ENCODE measurements around the gene CEP350. TPM values are rescaled to one million over a fixed set of nuclear protein-coding genes. Genes with fewer than 3 reads are reported as not detected.

The CEP350 gene
- total RNA-seq, 2 donors from 2014 or later, result 51.1 to 73.8 TPM

DNA sequence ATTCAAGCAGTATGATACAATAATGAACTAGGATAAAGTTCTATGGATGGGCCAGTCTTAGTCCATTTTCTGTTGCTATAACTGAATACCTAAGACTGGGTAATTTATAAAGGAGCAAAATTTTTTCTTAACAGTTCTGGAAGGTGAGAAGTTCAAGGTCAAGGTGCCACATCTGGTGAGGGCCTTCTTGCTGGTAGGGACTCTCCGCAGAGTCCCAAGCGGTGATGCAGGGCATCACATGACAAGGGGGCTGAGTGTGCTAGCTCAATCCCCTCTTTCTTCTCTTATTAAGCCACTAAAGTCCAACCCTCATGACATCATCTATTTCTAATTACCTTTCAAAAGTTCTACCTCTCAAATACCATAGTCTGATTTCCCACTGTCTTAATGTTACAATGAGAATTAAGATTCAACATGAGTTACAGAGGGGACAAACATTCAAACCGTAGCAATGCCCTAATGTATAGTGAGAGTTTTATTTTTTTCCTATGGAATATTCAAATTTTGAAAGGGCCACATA lies 107.9 kb downstream of the CEP350 start:
- H3K27ac ChIP-seq, result no peak overlapping the region
- no peaks in the 10 kb centered on the region for H3K9me3 ChIP-seq
- H3K4me1 ChIP-seq (ENCODE audit: control insufficient read depth in 1 of 2, low read depth in 2 of 2), result no peaks in the 10 kb centered on the region
- peaks cover 31% of the 10 kb centered on the region for H3K36me3 ChIP-seq
- TF ChIP-seq CTCF (IDR thresholded peaks at IDR 0.05), result no peak
- DNase-seq (ENCODE audit: low spot score) (no peak), ATAC-seq (ENCODE audit: insufficient number of reproducible peaks, low FRiP score, low read depth) (no peak)
- H3K4me3 ChIP-seq, result no peak overlapping the region
- H3K27me3 ChIP-seq (replicated peaks; ENCODE audit: insufficient read depth), result no peaks in the 10 kb centered on the region

GRCh38 chr1:180065408-180065807 lies 110.8 kb downstream of the CEP350 start:
- H3K4me3 ChIP-seq, result no peak overlapping the region
- peaks cover 39% of the 10 kb centered on the region for H3K36me3 ChIP-seq
- ATAC-seq (ENCODE audit: insufficient number of reproducible peaks, low FRiP score, low read depth) (no peak), DNase-seq (ENCODE audit: low spot score) (no peak)
- no peak overlapping the region for H3K27ac ChIP-seq
- TF ChIP-seq CTCF (IDR thresholded peaks at IDR 0.05), result no peak
- H3K27me3 ChIP-seq (replicated peaks; ENCODE audit: insufficient read depth), result no peaks in the 10 kb centered on the region
- H3K4me1 ChIP-seq (ENCODE audit: control insufficient read depth in 1 of 2, low read depth in 2 of 2), result no peaks in the 10 kb centered on the region
- H3K9me3 ChIP-seq, result no peaks in the 10 kb centered on the region

DNA sequence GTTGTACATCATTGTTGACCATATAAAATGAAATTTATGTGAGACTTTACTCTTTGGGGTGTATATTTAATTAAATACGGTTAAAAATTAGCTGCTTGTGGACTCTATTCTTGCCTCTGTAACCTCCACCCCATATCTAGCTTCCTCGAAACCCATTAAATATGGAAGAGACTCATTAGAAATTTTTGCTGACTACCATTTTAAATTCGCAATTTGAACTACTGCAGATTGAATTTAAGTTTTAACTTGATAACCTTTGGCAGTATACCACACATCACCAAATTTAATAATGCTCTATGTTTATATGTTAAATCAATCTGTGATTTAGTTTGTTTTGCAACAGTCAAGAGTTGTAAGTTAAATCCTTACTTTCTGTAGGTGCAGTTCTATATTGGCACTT lies 111.5 kb downstream of the CEP350 start:
- Histone ChIP-seq H3K36me3 (peaks cover 39% of the 10 kb centered on the region), H3K9me3 (no peaks in the 10 kb centered on the region), H3K4me3 (no peak overlapping the region), H3K27me3 (replicated peaks; ENCODE audit: insufficient read depth) (no peaks in the 10 kb centered on the region), H3K27ac (no peak overlapping the region), H3K4me1 (ENCODE audit: control insufficient read depth in 1 of 2, low read depth in 2 of 2) (no peaks in the 10 kb centered on the region)
- DNase-seq (ENCODE audit: low spot score), result no peak
- TF ChIP-seq CTCF (IDR thresholded peaks at IDR 0.05), result no peak
- no peak for ATAC-seq (ENCODE audit: insufficient number of reproducible peaks, low FRiP score, low read depth)

DNA sequence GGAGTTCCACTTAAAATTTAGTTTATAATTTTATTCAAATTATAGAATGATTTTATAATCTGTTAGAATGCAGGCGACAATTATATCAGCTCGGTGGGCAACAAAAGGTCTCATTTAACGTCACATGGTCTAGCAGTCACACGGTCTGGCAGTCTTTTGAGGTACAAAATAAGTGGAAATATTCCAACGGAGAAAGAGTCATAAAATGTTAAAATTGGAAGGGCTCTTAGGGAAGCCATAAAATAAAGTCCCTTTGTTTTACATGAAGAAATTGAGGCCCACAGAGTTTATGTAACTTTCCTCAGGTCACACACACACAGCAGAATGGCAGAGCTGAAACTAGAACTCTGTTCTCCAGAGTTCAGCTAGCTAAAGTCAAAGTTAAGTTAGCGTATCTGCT lies 115.7 kb downstream of the CEP350 start:
- no peaks in the 10 kb centered on the region for H3K4me1 ChIP-seq (ENCODE audit: control insufficient read depth in 1 of 2, low read depth in 2 of 2)
- no peaks in the 10 kb centered on the region for H3K9me3 ChIP-seq
- ATAC-seq (ENCODE audit: insufficient number of reproducible peaks, low FRiP score, low read depth) (no peak), DNase-seq (ENCODE audit: low spot score) (no peak)
- H3K4me3 ChIP-seq, result no peak overlapping the region
- no peaks in the 10 kb centered on the region for H3K27me3 ChIP-seq (replicated peaks; ENCODE audit: insufficient read depth)
- no peak overlapping the region for H3K27ac ChIP-seq
- TF ChIP-seq CTCF (IDR thresholded peaks at IDR 0.05), result no peak
- peaks cover 15% of the 10 kb centered on the region for H3K36me3 ChIP-seq

DNA sequence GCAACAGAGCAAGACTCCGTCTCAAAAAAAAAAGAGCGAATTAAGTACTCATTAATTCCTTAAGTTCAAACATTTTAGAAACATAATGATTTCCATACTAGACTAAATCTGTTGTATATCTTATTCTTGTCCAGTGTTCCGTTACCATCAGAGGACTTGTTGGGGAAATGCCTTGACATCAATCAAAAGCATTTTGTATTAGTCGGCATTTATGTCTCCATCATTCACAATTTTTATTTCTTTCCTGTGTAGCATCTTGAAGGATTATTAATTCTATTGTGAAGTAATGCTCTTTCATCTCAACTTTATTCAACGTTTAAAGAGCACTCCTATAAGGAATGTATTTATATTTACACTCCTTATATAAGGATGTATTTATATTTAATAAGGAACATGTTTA lies 117.1 kb downstream of the CEP350 start:
- Histone ChIP-seq H3K9me3 (no peaks in the 10 kb centered on the region), H3K4me3 (no peak overlapping the region), H3K27me3 (replicated peaks; ENCODE audit: insufficient read depth) (no peaks in the 10 kb centered on the region), H3K27ac (no peak overlapping the region), H3K4me1 (ENCODE audit: control insufficient read depth in 1 of 2, low read depth in 2 of 2) (no peaks in the 10 kb centered on the region), H3K36me3 (peaks cover 19% of the 10 kb centered on the region)
- TF ChIP-seq CTCF (IDR thresholded peaks at IDR 0.05), result no peak
- DNase-seq (ENCODE audit: low spot score), result no peak
- ATAC-seq (ENCODE audit: insufficient number of reproducible peaks, low FRiP score, low read depth), result no peak

All from thoracic aorta (tissue), 2 donors.